Hepatocyte (in vitro differentiated cells): ENCODE measurements around the gene NPAS2. TPM values are rescaled to one million over a fixed set of nuclear protein-coding genes. Genes with fewer than 3 reads are reported as not detected.

ENCODE experiments used
- DNase-seq: peaks from one replicate; pipeline ENCODE4 v3.0.0-alpha.2; 2016; ENCODE audit warnings: low spot score
- H2AFZ ChIP-seq: fragments of 200-600 bp; sonication (generic); 2 replicates; pipeline ENCODE4 v1.6.0; 2016; ENCODE audit warnings: antibody characterized with exemption, mild to moderate bottlenecking
- H3K27ac ChIP-seq: fragments of 200-600 bp; sonication (generic); 2 replicates; pipeline ENCODE4 v1.5.1; 2016; ENCODE audit warnings: mild to moderate bottlenecking
- H3K27me3 ChIP-seq: fragments of 200-600 bp; sonication (generic); 2 replicates; pipeline ENCODE4 v1.6.1; 2016
- H3K36me3 ChIP-seq: fragments of 200-600 bp; sonication (generic); replicated peaks from 2 replicates; pipeline ENCODE4 v1.5.1; 2016; ENCODE audit warnings: low read depth; ENCODE audit not compliant: insufficient read depth
- H3K4me1 ChIP-seq: fragments of 200-600 bp; sonication (generic); 2 replicates; pipeline ENCODE4 v1.5.1; 2016; ENCODE audit warnings: mild to moderate bottlenecking, moderate library complexity; ENCODE audit not compliant: insufficient read depth
- H3K4me2 ChIP-seq: fragments of 200-600 bp; sonication (generic); 2 replicates; pipeline ENCODE4 v1.6.0; 2016
- H3K4me3 ChIP-seq: fragments of 200-600 bp; sonication (generic); 2 replicates; pipeline ENCODE4 v1.5.1; 2016; ENCODE audit warnings: mild to moderate bottlenecking
- H3K79me2 ChIP-seq: fragments of 200-600 bp; sonication (generic); 2 replicates; pipeline ENCODE4 v1.6.0; 2017; ENCODE audit warnings: mild to moderate bottlenecking
- H3K9me2 ChIP-seq: fragments of 200-600 bp; sonication (generic); replicated peaks from 2 replicates; pipeline ENCODE4 v1.6.0; 2017; ENCODE audit warnings: mild to moderate bottlenecking; ENCODE audit not compliant: insufficient read depth
- H3K9me3 ChIP-seq: fragments of 200-600 bp; sonication (generic); 2 replicates; pipeline ENCODE4 v1.5.1; 2016; ENCODE audit warnings: low read depth, mild to moderate bottlenecking
- H4K20me1 ChIP-seq: fragments of 200-600 bp; sonication (generic); 2 replicates; pipeline ENCODE4 v1.6.0; 2016; ENCODE audit warnings: mild to moderate bottlenecking; ENCODE audit not compliant: insufficient read depth, poor library complexity, severe bottlenecking
- CTCF ChIP-seq: fragments of 200-600 bp; sonication (generic); IDR thresholded peaks from 2 replicates; pipeline ENCODE4 v1.5.1; 2016; ENCODE audit warnings: antibody characterized with exemption, mild to moderate bottlenecking; ENCODE audit not compliant: poor library complexity
- EZH2 ChIP-seq: fragments of 200-600 bp; sonication (generic); IDR thresholded peaks from 2 replicates; pipeline ENCODE4 v1.6.1; 2016; ENCODE audit warnings: antibody characterized with exemption, mild to moderate bottlenecking, borderline replicate concordance
- EZH2phosphoT487 ChIP-seq: fragments of 200-600 bp; sonication (generic); IDR thresholded peaks from one replicate; pipeline ENCODE4 v1.6.1; 2018; ENCODE audit warnings: antibody characterized with exemption, mild to moderate bottlenecking, low read depth, moderate library complexity; ENCODE audit not compliant: unreplicated experiment, severe bottlenecking
- WGBS: methylation state at CpG from one replicate; pipeline ENCODE4 v1.1.6; 2016; ENCODE audit warnings: low lambda C conversion rate; ENCODE audit errors: missing lambda C conversion rate; 5-methylcytosine and 5-hydroxymethylcytosine counted together
- polyA plus RNA-seq: library from polyadenylated mRNA; unstranded; fragments of >200 nt; fragmentation: Nextera tagmentation; extraction: Ambion mirVana; gene quantifications from 2 replicates; pipeline ENCODE4 v1.2.1, GENCODE V29; 2016
- total RNA-seq: library from RNA; depleted of rRNA; stranded (reverse); fragments of >200 nt; gene quantifications from 2 replicates; pipeline ENCODE4 v1.2.3, GENCODE V29; 2014

The NPAS2 gene
- total and polyA plus RNA-seq, 2 experiments from 2014 or later, result 7.7 to 16.8 TPM

GRCh38 chr2:100900156-100900795 is 80.3 kb downstream of the NPAS2 start:
- no peak overlapping the region for H2AFZ ChIP-seq
- no peak overlapping the region for H3K4me2 ChIP-seq
- 92% methylated on average over 5 of the region's 5 CpGs for whole genome bisulfite sequencing
- H3K9me3 ChIP-seq, result no peaks in the 10 kb centered on the region
- no peaks in the 10 kb centered on the region for H3K27me3 ChIP-seq
- no peaks in the 10 kb centered on the region for H3K36me3 ChIP-seq
- no peaks in the 10 kb centered on the region for H3K79me2 ChIP-seq
- H4K20me1 ChIP-seq, result no peaks in the 10 kb centered on the region
- no peak overlapping the region for H3K27ac ChIP-seq
- H3K9me2 ChIP-seq, result no peaks in the 10 kb centered on the region
- no peak for DNase-seq
- H3K4me3 ChIP-seq, result no peak overlapping the region
- TF ChIP-seq CTCF (no peak), EZH2 (no peak), EZH2phosphoT487 (no peak)
- H3K4me1 ChIP-seq, result peaks cover 17% of the 10 kb centered on the region

- Histone ChIP-seq H3K4me2 (no peak overlapping the region), H3K27ac (peak overlapping the region; percentile 63), H3K4me1 (peaks cover 12% of the 10 kb centered on the region), H3K27me3 (no peaks in the 10 kb centered on the region), H3K36me3 (no peaks in the 10 kb centered on the region), H3K79me2 (no peaks in the 10 kb centered on the region), H2AFZ (no peak overlapping the region), H3K4me3 (no peak overlapping the region), H3K9me2 (no peaks in the 10 kb centered on the region), H4K20me1 (no peaks in the 10 kb centered on the region), H3K9me3 (no peaks in the 10 kb centered on the region)
- no peak for TF ChIP-seq EZH2phosphoT487
- WGBS, result 34% methylated on average over 6 of the region's 6 CpGs
- DNase-seq, result peak; percentile 54
Measured at GRCh38 chr2:100902817-100903405, 83.0 kb downstream of the NPAS2 start.

GRCh38 chr2:100903534-100904258 is 83.8 kb downstream of the NPAS2 start:
- Histone ChIP-seq H3K9me3 (no peaks in the 10 kb centered on the region), H3K36me3 (no peaks in the 10 kb centered on the region), H3K27ac (peak overlapping the region; percentile 63), H3K79me2 (no peaks in the 10 kb centered on the region), H3K4me2 (no peak overlapping the region), H3K4me3 (no peak overlapping the region), H2AFZ (no peak overlapping the region), H3K9me2 (no peaks in the 10 kb centered on the region), H4K20me1 (no peaks in the 10 kb centered on the region), H3K4me1 (peaks cover 12% of the 10 kb centered on the region), H3K27me3 (no peaks in the 10 kb centered on the region)
- 69% methylated on average over 17 of the region's 17 CpGs for WGBS
- TF ChIP-seq EZH2 (no peak), EZH2phosphoT487 (no peak), CTCF (no peak)
- peak; percentile 50 for DNase-seq
